ENCODE results near the gene ALOX5.
"Not testable (repeated sequence)": the region's sequence is repeated elsewhere in the genome, so short reads cannot be mapped to it uniquely, and the experiment has no call there.

Gene ALOX5

DNA sequence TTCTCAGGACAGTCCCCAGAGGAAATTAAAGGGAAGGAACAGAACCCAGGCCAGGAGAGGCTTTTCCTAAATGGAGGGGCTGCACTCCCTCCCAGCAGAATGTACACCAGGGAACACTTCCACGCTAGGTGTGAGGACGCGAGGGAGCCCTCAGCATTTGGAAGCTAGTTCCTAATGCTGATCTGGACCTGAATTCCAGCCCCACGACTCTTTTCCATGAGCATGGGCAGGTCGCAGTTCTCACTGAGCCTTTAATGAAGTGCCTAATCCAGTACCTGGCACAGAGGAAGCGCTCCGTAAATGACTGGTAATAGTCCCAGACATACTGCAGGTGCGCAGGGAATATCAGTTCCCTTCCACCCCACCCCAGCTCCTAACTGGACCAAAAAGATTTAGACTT lies 1.1 kb downstream of the ALOX5 start:
- no peak for DNase-seq

GRCh38 chr10:45375716-45376231 lies 1.8 kb downstream of the ALOX5 start:
- DNase-seq, result no peak

- no peak for DNase-seq
These were observed 2.4 kb downstream of the ALOX5 start for GRCh38 chr10:45376371-45376801.

DNA sequence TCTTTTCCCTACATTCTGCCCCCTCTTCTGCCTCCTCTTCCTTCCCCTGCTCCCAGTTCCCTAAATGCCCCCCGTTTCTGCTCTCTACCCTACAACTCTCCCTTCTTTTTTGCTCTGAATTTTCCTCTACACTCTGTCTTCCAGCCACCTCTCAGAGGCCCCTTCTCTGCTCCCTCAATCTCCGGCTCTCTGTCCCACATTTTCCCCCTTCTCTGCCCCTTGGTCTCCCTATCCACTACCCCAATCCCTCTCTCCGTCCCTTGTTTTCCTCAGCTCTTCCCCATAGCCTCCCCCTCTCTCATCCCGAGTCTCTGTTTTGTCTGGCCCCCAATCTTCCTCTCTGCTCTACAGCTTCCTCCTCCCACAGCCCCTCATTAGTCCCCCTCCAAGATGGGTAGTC lies 3.3 kb downstream of the ALOX5 start:
- no peak for DNase-seq

DNA sequence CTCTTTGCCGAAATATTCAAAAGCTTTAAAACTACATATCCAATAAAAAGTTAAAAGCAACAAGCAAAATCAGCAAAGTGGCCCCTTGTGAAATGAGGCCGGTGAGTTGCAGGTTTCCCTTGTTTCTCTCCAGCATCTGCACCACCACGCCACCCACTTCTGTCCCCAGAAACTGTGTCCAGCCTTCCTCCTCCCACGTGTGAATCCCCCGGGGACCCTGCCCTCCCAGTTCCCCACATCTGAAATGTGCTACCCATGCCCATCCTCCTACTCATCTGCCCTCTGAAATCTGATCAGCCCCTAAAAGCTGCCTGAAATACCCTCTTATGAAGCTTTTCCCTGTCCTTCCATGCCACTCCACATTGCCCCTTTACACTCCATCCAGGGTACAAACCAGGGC lies 3.8 kb downstream of the ALOX5 start:
- DNase-seq, result no peak

DNA sequence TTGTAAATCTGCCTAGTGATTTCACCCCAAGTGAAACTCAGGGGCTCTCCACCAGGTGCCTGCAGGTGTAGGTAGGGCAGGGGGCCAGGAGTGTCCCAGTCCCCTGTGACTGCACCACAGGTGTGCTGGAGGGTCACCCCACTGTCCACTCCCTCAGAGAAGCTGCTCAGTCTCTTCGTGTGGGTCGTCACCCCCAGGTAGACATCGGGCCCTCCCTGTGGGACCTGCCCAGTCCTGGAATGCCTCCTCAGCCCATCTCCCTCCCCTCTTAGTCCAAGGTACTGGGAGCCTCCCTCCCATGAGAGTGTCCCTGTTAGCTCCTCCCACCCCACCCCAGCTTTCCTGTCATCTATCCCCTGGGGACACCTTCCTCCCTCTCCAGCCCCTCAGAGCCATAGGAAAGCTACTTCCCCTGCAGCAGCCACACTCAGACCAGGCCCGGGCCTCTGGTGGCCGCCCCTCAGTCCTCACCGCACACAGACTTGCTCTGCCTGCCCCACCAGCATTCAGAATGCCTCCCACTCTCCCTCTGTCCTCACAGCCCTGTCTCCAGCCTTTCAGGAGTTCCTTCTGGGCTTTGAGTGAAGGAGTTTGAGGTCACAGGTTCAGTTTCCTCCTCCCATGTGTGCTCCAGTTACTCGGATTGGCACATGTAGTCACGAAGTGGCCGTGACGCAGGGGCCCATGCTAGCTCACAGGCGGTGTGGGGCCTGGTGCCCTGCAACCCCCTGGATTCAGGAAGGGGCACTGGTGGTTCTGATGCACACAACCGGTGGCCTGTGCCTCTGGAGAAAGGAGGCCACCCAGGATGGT lies 5.1 kb downstream of the ALOX5 start:
- DNase-seq, result no peak

DNA sequence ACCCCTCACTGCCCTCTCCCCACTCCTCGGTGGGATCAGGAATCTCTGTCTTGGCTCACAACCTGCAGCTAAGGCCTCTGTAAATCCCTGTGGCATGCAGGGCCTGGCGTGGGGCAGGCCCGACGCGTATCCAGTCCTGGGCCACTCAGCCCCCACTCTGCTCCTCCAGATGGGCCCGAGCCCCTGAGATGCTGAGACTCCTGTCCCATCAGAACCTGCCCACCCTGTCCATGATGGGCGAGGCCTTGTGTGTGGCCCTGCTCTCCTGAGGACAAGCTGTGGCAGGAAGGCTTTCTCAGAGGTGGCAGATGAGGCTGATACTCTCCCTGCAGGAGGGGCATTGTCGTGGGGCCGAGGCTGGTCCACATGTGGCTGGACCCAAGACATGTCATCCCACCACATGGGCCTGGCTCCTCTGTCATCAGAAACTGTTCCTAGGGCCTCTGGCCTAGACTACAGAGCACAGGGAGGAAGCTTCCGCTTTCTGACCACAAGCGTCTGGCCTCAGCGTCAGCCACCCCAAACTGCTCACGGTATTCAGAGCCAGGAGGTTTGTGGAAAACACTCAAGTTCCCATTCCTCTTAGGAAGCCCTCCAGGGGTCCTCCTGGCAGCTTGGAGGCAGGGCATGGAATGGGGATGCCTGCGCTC lies 6.0 kb downstream of the ALOX5 start:
- DNase-seq, result no peak

- DNase-seq, result no peak
These were observed 7.0 kb downstream of the ALOX5 start for GRCh38 chr10:45380903-45381620.

DNA sequence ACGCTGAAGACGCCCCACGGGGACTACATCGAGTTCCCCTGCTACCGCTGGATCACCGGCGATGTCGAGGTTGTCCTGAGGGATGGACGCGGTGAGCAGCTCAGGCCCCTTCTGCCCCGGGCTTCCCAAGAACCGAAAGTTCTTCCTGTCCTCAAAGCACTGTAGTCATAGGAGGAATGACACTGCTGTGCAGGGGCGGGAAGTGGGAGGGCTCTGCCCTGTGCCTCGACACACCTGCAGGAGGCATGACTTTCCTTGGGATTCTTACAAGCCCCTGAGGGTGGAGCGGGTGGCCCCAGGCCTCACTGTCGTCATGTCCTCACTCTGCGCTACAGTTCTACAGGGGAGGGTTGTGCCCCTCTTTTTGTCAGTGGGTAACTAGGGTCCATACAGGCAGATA lies 8.6 kb downstream of the ALOX5 start:
- no peak for DNase-seq

DNA sequence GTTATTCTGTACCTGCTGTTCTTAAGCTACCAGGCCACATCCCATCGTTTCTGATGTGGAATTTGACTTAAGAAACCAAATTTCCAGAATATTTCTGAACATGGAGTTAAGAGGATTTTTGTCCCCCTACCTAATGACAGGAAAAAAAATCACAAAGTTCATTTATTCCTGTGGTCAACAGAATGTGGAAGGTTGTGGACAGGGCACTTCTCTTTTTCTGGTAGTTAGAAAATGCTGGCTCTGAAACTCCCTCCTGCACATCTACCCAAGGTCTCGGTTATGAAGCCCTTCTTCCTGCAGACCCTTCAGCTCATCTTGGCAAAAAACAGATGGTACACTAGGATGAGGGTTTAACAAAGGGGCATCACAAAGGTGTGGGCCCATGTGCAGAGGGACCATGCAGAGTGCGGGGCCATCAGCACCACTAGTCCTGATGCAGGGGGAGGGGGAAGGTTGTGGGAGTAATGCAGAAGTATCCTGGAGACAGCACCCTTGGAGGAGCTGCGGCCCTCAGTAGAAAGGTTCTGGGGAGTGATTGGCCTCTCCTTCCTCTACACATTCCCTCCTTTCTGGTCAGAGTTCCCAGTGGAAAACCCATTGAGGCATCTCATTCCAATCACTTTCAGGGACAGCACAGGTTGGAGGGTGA lies 9.8 kb downstream of the ALOX5 start:
- no peak for DNase-seq

DNA sequence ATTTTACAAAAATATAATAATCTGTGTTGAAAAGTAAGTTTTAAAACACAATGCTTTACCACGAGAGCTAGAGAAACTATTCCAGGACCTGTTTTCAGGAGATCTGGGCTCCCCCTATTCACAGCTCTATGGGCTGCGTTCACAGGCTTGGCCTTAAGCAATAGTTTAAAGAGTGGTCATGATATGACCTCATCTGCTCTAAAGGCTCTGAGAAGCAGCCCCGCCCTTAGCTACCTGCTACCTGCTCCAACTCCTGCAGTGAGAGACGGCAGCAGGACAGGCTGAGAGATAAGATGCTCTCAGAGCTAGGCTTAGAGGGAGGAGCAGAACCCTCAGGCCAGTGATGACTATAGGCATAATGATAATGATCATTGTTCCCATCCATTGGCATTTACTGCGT lies 12.6 kb downstream of the ALOX5 start:
- DNase-seq, result no peak

GRCh38 chr10:45387096-45387893 lies 13.3 kb downstream of the ALOX5 start:
- no peak for DNase-seq

DNA sequence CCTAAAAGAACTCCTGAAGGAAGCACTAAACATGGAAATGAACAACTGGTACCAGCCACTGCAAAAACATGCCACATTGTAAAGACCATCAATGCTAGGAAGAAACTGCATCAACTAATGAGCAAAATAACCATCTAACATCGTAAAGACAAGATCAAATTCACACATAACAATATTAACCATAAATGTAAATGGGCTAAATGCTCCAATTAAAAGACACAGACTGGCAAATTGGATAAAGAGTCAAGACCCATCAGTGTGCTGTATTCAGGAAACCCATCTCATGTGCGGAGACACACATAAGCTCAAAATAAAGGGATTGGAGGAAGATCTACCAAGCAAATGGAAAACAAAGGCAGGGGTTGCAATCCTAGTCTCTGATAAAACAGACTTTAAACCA lies 15.7 kb downstream of the ALOX5 start:
- DNase-seq, result not testable (repeated sequence)

DNA sequence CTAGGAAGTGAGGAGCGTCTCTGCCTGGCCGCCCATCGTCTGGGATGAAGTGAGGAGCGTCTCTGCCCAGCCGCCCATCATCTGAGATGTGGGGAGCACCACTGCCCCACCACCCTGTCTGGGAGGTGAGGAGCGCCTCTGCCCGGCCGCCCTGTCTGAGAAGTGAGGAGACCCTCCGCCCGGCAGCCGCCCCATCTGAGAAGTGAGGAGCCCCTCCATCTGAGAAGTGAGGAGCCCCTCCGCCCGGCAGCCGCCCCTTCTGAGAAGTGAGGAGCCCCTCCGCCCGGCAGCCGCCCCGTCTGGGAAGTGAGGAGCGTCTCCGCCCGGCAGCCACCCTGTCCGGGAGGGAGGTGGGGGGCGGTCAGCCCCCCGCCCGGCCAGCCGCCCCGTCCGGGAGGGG lies 17.6 kb downstream of the ALOX5 start:
- DNase-seq, result not testable (repeated sequence)

GRCh38 chr10:45395554-45395953 lies 21.5 kb downstream of the ALOX5 start:
- no peak for DNase-seq

- DNase-seq, result no peak
These were observed 24.6 kb downstream of the ALOX5 start for GRCh38 chr10:45398595-45398994.

DNA sequence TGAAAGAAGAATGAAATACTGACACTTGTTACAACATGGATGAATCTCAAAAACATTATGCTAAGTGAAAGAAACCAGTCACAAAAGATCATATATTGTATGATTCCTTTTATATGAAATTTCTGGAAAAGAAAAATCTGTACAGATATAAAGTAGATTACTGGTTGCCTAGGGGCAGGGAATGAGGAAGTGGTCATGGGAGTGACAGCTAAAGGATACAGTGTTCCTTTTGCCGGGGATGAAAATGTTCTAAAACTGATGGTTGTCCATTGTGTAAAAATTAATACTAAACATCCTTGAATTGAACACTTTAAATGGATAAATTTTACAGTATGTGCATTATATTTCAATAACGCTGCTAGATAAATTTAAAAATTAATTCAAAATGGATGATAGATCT lies 25.1 kb downstream of the ALOX5 start:
- no peak for DNase-seq

- DNase-seq, result no peak
These were observed 29.1 kb downstream of the ALOX5 start for GRCh38 chr10:45403151-45403550.

DNA sequence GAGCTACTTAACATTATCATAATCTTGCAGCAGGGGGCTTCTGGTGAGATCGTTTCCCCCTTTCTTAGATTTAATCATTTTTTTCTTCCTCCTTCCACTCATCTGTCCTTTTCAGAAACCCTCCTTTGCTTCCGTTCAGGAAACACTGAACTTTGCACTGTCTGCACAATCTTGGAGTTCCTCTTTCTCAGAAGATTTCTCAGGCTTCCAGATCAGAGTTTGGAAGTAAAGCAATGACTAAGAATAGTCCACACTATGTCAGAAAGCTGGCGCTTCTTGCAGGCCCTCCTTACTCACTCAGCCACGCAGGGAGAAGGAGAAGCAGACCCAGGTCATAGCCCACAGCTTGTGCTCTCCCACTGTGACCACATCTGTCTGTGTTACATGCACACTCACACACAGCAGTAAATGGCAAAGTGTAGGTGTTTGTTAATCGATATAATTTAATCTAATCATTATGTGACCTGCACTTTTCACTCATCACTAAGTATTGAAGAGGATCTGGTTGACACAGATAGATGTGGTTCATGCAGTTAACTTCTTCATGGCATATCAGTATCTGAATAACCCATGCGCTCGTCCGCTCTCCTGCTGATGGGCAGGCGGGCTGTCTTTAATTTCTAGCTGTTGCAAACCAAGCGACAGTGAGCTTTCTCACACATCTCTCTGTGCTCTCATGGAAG lies 30.2 kb downstream of the ALOX5 start:
- no peak for DNase-seq

- DNase-seq, result no peak
These were observed 30.7 kb downstream of the ALOX5 start for GRCh38 chr10:45404770-45405120.

GRCh38 chr10:45407542-45407941 lies 33.5 kb downstream of the ALOX5 start:
- no peak for DNase-seq
